Neural cell (in vitro differentiated cells): ENCODE data around the gene PRKAG2. TPM values are rescaled to one million over a fixed set of nuclear protein-coding genes. Genes with fewer than 3 reads are reported as not detected.

ENCODE experiments used
- H2AFZ ChIP-seq: fragments of 200-600, 300-800 bp; sonication (generic), shearing (Covaris generic); 2 replicates; pipeline ENCODE4 v1.6.0; 2014; ENCODE audit warnings: low read depth, mild to moderate bottlenecking, antibody characterized with exemption, low read length, moderate library complexity
- H3F3A ChIP-seq: fragments of 200-600 bp; shearing (Covaris generic); 2 replicates; pipeline ENCODE4 v1.6.1; 2016; ENCODE audit warnings: mild to moderate bottlenecking, moderate library complexity, mixed read lengths, antibody characterized with exemption, low read length; ENCODE audit not compliant: insufficient read depth, poor library complexity, severe bottlenecking
- H3K27ac ChIP-seq: fragments of 200-600, 300-800 bp; sonication (generic), shearing (Covaris generic); 2 replicates; pipeline ENCODE4 v1.5.1; 2014; ENCODE audit warnings: mild to moderate bottlenecking, low read length, moderate library complexity
- H3K27me3 ChIP-seq: fragments of 300-800, 200-600 bp; sonication (generic), shearing (Covaris generic); 2 replicates; pipeline ENCODE4 v1.6.0; 2014; ENCODE audit warnings: mild to moderate bottlenecking, low read depth, low read length, moderate library complexity; ENCODE audit not compliant: insufficient read depth
- H3K36me3 ChIP-seq: fragments of 300-800, 200-600 bp; sonication (generic), shearing (Covaris generic); 2 replicates; pipeline ENCODE4 v1.5.1; 2014; ENCODE audit warnings: mild to moderate bottlenecking, antibody characterized with exemption, low read length, moderate library complexity; ENCODE audit not compliant: insufficient read depth
- H3K4me2 ChIP-seq: fragments of 300-800, 200-600 bp; sonication (generic), shearing (Covaris generic); 2 replicates; pipeline ENCODE4 v1.6.0; 2014; ENCODE audit warnings: mild to moderate bottlenecking, low read length
- H3K4me3 ChIP-seq: fragments of 300-800, 200-600 bp; sonication (generic), shearing (Covaris generic); 2 replicates; pipeline ENCODE4 v1.5.1; 2014; ENCODE audit warnings: mild to moderate bottlenecking, low read length, moderate library complexity
- H3K79me2 ChIP-seq: fragments of 200-600 bp; shearing (Covaris generic); replicated peaks from 2 replicates; pipeline ENCODE4 v1.6.0; 2014; ENCODE audit warnings: mild to moderate bottlenecking, low read length, moderate library complexity; ENCODE audit not compliant: insufficient read depth
- H3K9ac ChIP-seq: fragments of 300-800, 200-600 bp; sonication (generic), shearing (Covaris generic); 2 replicates; pipeline ENCODE4 v1.6.1; 2016; ENCODE audit warnings: mild to moderate bottlenecking, low read length, mixed read lengths
- H3K9me2 ChIP-seq: fragments of 200-600 bp; shearing (Covaris generic); 2 replicates; pipeline ENCODE4 v1.6.1; 2016; ENCODE audit warnings: mild to moderate bottlenecking, low read length, mixed read lengths; ENCODE audit not compliant: insufficient read depth
- H3K9me3 ChIP-seq: fragments of 200-600, 300-800 bp; sonication (generic), shearing (Covaris generic); 2 replicates; pipeline ENCODE4 v1.6.1; 2016; ENCODE audit warnings: mild to moderate bottlenecking, mixed run types, low read length, moderate library complexity, mixed read lengths
- H4K20me1 ChIP-seq: fragments of 200-600 bp; shearing (Covaris generic); 2 replicates; pipeline ENCODE4 v1.6.1; 2016; ENCODE audit warnings: mild to moderate bottlenecking, mixed run types; ENCODE audit not compliant: insufficient read depth
- CTCF ChIP-seq: fragments of 450-650 bp; IDR thresholded peaks from 2 replicates; pipeline ENCODE4 v1.5.1; 2014; ENCODE audit warnings: antibody characterized with exemption, mild to moderate bottlenecking, moderate library complexity; ENCODE audit not compliant: poor library complexity, severe bottlenecking
- EP300 ChIP-seq: fragments of 450-650 bp; conservative IDR thresholded peaks from 2 replicates; pipeline ENCODE4 v1.6.1; 2014; ENCODE audit warnings: antibody characterized with exemption, mild to moderate bottlenecking, moderate library complexity; ENCODE audit not compliant: poor library complexity, severe bottlenecking
- EZH2 ChIP-seq: fragments of 200-600, 300-800 bp; shearing (Covaris generic), sonication (generic); IDR thresholded peaks from 2 replicates; pipeline ENCODE4 v1.6.1; 2014; ENCODE audit warnings: antibody characterized with exemption, low read length, borderline replicate concordance, mild to moderate bottlenecking; ENCODE audit not compliant: insufficient read depth, poor library complexity, severe bottlenecking
- MXI1 ChIP-seq: fragments of 450-650 bp; conservative IDR thresholded peaks from 2 replicates; pipeline ENCODE4 v1.6.1; 2014; ENCODE audit warnings: antibody characterized with exemption, mild to moderate bottlenecking; ENCODE audit not compliant: poor library complexity, severe bottlenecking
- POLR2AphosphoS5 ChIP-seq: IDR thresholded peaks from 2 replicates; pipeline ENCODE4 v1.6.1; 2012
- RAD21 ChIP-seq: fragments of 450-650 bp; conservative IDR thresholded peaks from 2 replicates; pipeline ENCODE4 v1.6.1; 2014; ENCODE audit warnings: antibody characterized with exemption, mild to moderate bottlenecking, moderate library complexity
- REST ChIP-seq: IDR thresholded peaks from 2 replicates; pipeline ENCODE4 v1.6.1; 2012; ENCODE audit warnings: borderline replicate concordance
- SMC3 ChIP-seq: fragments of 450-650 bp; conservative IDR thresholded peaks from 2 replicates; pipeline ENCODE4 v1.6.1; 2014; ENCODE audit warnings: antibody characterized with exemption, mild to moderate bottlenecking, moderate library complexity; ENCODE audit not compliant: poor library complexity
- TAF1 ChIP-seq: IDR thresholded peaks from 2 replicates; pipeline ENCODE4 v1.6.1; 2012; ENCODE audit warnings: low read depth
- polyA plus RNA-seq: library from polyadenylated mRNA; depleted of rRNA; stranded (reverse); fragments of >200 nt; gene quantifications from 2 replicates; pipeline ENCODE4 v1.2.3, GENCODE V29; 2014

The PRKAG2 gene
- polyA plus RNA-seq, 1 donor from 2014 or later: 22.9 TPM

GRCh38 chr7:151895008-151895630, 18.2 kb upstream of the PRKAG2 start:
- Histone ChIP-seq H3K79me2 (no peaks in the 10 kb centered on the region), H3K36me3 (no peaks in the 10 kb centered on the region), H3K27ac (no peak overlapping the region), H3K9me3 (no peaks in the 10 kb centered on the region), H2AFZ (no peak overlapping the region), H3K27me3 (no peaks in the 10 kb centered on the region), H3F3A (no peaks in the 10 kb centered on the region), H4K20me1 (no peaks in the 10 kb centered on the region), H3K4me3 (no peak overlapping the region), H3K9ac (no peak overlapping the region), H3K9me2 (no peaks in the 10 kb centered on the region), H3K4me2 (no peak overlapping the region)
- TF ChIP-seq POLR2AphosphoS5 (no peak), MXI1 (no peak), TAF1 (no peak), SMC3 (no peak), CTCF (no peak), REST (no peak), EP300 (no peak), RAD21 (no peak), EZH2 (no peak)

GRCh38 chr7:151894111-151895007, 17.4 kb upstream of the PRKAG2 start:
- no peak overlapping the region for H3K4me3 ChIP-seq
- no peak for TF ChIP-seq EZH2
- no peaks in the 10 kb centered on the region for H3K36me3 ChIP-seq
- H3K9me3 ChIP-seq: no peaks in the 10 kb centered on the region
- H3K27me3 ChIP-seq: no peaks in the 10 kb centered on the region
- no peaks in the 10 kb centered on the region for H4K20me1 ChIP-seq
- no peak overlapping the region for H2AFZ ChIP-seq
- H3K4me2 ChIP-seq: no peak overlapping the region
- H3F3A ChIP-seq: no peaks in the 10 kb centered on the region
- H3K9ac ChIP-seq: no peak overlapping the region
- H3K9me2 ChIP-seq: no peaks in the 10 kb centered on the region
- H3K27ac ChIP-seq: no peak overlapping the region
- no peaks in the 10 kb centered on the region for H3K79me2 ChIP-seq
